IMR-90 (cell line): ENCODE measurements around the gene GCSAM. TPM values are rescaled to one million over a fixed set of nuclear protein-coding genes. Genes with fewer than 3 reads are reported as not detected.

Source experiments
- ATAC-seq: fragments of 200-7000 bp; cut with Tn5 transposase; 2 replicates; pipeline ENCODE4 v1.9.1; 2020; ENCODE audit warnings: low read depth, mild to moderate bottlenecking, moderate library complexity
- BruUV-seq: library from RNA; stranded (reverse); fragments of 400-500 nt; replicated peaks from 2 replicates; lab custom pipeline; 2021; lab: Mats Ljungman, UMichigan
- CTCF ChIA-PET: fragments of 300-600 bp; formaldehyde crosslinking; extraction: SDS; loops from one replicate; lab custom pipeline; 2021; ENCODE audit warnings: antibody characterized with exemption; lab: Yijun Ruan, JAX
- POLR2A ChIA-PET: fragments of 300-600 bp; sonication (Branson Sonifier 250); formaldehyde crosslinking; loops from one replicate; lab custom pipeline; 2022; ENCODE audit warnings: antibody characterized with exemption; ENCODE audit not compliant: unreplicated experiment; lab: Charles Lee
- DNase-seq: peaks from one replicate; pipeline ENCODE4 v3.0.0; 2013
- H2AFZ ChIP-seq: replicated peaks from 2 replicates; pipeline ENCODE3; 2013; ENCODE audit warnings: low read length, mild to moderate bottlenecking; ENCODE audit not compliant: poor library complexity
- H2AK5ac ChIP-seq: 2 replicates; pipeline ENCODE4 v1.6.1; 2013; ENCODE audit warnings: low read depth, low read length, inconsistent platforms
- H2AK9ac ChIP-seq: replicated peaks from 2 replicates; pipeline ENCODE3; 2013; ENCODE audit warnings: mild to moderate bottlenecking, low read depth, low read length, moderate library complexity; ENCODE audit not compliant: poor library complexity
- H2BK120ac ChIP-seq: 2 replicates; pipeline ENCODE4 v1.6.1; 2013; ENCODE audit warnings: low read depth, low read length, inconsistent platforms
- H2BK15ac ChIP-seq: 3 replicates; pipeline ENCODE4 v1.6.1; 2013; ENCODE audit warnings: low read depth, low read length, inconsistent platforms
- H2BK20ac ChIP-seq: 2 replicates; pipeline ENCODE4 v1.6.1; 2013; ENCODE audit warnings: low read depth, mild to moderate bottlenecking, inconsistent platforms, low read length, moderate library complexity
- H2BK5ac ChIP-seq: 2 replicates; pipeline ENCODE4 v1.6.1; 2013; ENCODE audit warnings: mild to moderate bottlenecking, low read depth, low read length, inconsistent platforms; ENCODE audit not compliant: poor library complexity, severe bottlenecking
- H3K14ac ChIP-seq: replicated peaks from 2 replicates; pipeline ENCODE4 v1.6.1; 2013; ENCODE audit warnings: low read depth, low read length, inconsistent platforms
- H3K18ac ChIP-seq: 2 replicates; pipeline ENCODE4 v1.6.1; 2013; ENCODE audit warnings: low read depth, low read length, control low read depth
- H3K23ac ChIP-seq: 2 replicates; pipeline ENCODE4 v1.6.1; 2013; ENCODE audit warnings: low read depth, low read length, inconsistent platforms
- H3K27ac ChIP-seq: 2 replicates; pipeline ENCODE4 v1.5.1; 2013; ENCODE audit warnings: mild to moderate bottlenecking, control low read depth, low read length; ENCODE audit not compliant: insufficient read depth
- H3K27me3 ChIP-seq: 2 replicates; pipeline ENCODE4 v1.6.1; 2013; ENCODE audit warnings: low read length; ENCODE audit not compliant: control insufficient read depth, insufficient read depth
- H3K36me3 ChIP-seq: 2 replicates; pipeline ENCODE4 v1.6.1; 2013; ENCODE audit warnings: low read length, mixed read lengths; ENCODE audit not compliant: control insufficient read depth, insufficient read depth
- H3K4ac ChIP-seq: 2 replicates; pipeline ENCODE4 v1.6.1; 2013; ENCODE audit warnings: low read depth, low read length, inconsistent platforms
- H3K4me1 ChIP-seq: 2 replicates; pipeline ENCODE4 v1.6.1; 2013; ENCODE audit warnings: low read length, mixed read lengths; ENCODE audit not compliant: control insufficient read depth, insufficient read depth
- H3K4me2 ChIP-seq: 2 replicates; pipeline ENCODE4 v1.6.1; 2013; ENCODE audit warnings: low read depth, mild to moderate bottlenecking, control low read depth, low read length, moderate library complexity
- H3K4me3 ChIP-seq: 2 replicates; pipeline ENCODE4 v1.5.1; 2013; ENCODE audit warnings: low read depth, mild to moderate bottlenecking, control low read depth, low read length, moderate library complexity; ENCODE audit not compliant: insufficient read depth
- H3K56ac ChIP-seq: 2 replicates; pipeline ENCODE4 v1.6.1; 2013; ENCODE audit warnings: low read length, inconsistent platforms; ENCODE audit not compliant: insufficient read depth; ENCODE audit errors: extremely low read depth
- H3K79me1 ChIP-seq, 2 experiments: 2 replicates each; pipeline ENCODE4 v1.6.1; 2013; ENCODE audit warnings: low read length in 2 of 2, inconsistent platforms in 1 of 2, low read depth in 1 of 2
- H3K9ac ChIP-seq: 2 replicates; pipeline ENCODE4 v1.6.1; 2013; ENCODE audit warnings: low read depth, low read length, control low read depth
- H3K9me1 ChIP-seq: 2 replicates; pipeline ENCODE4 v1.6.1; 2013; ENCODE audit warnings: low read length, inconsistent platforms; ENCODE audit not compliant: insufficient read depth
- H3K9me3 ChIP-seq: 2 replicates; pipeline ENCODE4 v1.6.1; 2013; ENCODE audit warnings: low read length; ENCODE audit not compliant: control insufficient read depth, insufficient read depth
- H4K20me1 ChIP-seq: 2 replicates; pipeline ENCODE4 v1.6.1; 2013; ENCODE audit warnings: low read length, inconsistent platforms; ENCODE audit not compliant: insufficient read depth
- H4K5ac ChIP-seq: 2 replicates; pipeline ENCODE4 v1.6.1; 2013; ENCODE audit warnings: mild to moderate bottlenecking, low read depth, low read length, control low read depth
- H4K8ac ChIP-seq, 2 experiments: 2 replicates each; pipeline ENCODE4 v1.6.1; 2013; ENCODE audit warnings: low read depth in 2 of 2, low read length in 2 of 2, control low read depth in 1 of 2, inconsistent platforms in 1 of 2
- H4K91ac ChIP-seq: 2 replicates; pipeline ENCODE4 v1.6.1; 2013; ENCODE audit warnings: low read depth, low read length, inconsistent platforms; ENCODE audit not compliant: insufficient read depth
- FOS ChIP-seq: fragments of 150-350 bp; IDR thresholded peaks from 2 replicates; pipeline ENCODE4 v1.6.1; 2016; ENCODE audit warnings: low read depth, low read length
- MAFK ChIP-seq: IDR thresholded peaks from 2 replicates; pipeline ENCODE4 v1.6.1; 2012; ENCODE audit warnings: low read depth, low read length, improper control_type of control experiment
- NFE2L2 ChIP-seq: fragments of 150-350 bp; IDR thresholded peaks from 2 replicates; pipeline ENCODE4 v1.6.1; 2016; ENCODE audit warnings: low read depth, mild to moderate bottlenecking, low read length
- POLR2A ChIP-seq: IDR thresholded peaks from 2 replicates; pipeline ENCODE4 v1.6.1; 2012; ENCODE audit warnings: mild to moderate bottlenecking, low read depth, low read length
- RAD21 ChIP-seq: IDR thresholded peaks from 2 replicates; pipeline ENCODE4 v1.6.1; 2012; ENCODE audit warnings: low read length, improper control_type of control experiment
- WGBS, 2 experiments: methylation state at CpG; one replicate each; pipeline versions ENCODE4 v1.1.5 to v1.1.7; 2013; ENCODE audit warnings: missing lambda C conversion rate in 2 of 2; ENCODE audit not compliant: insufficient read length in 1 of 2; ENCODE audit errors: extremely low coverage in 2 of 2; 5-methylcytosine and 5-hydroxymethylcytosine counted together
- dilution Hi-C: fragments of 300-500 bp; cut with HindIII; formaldehyde crosslinking; loops from one replicate; pipeline ENCODE4 v1.14.3; 2018; ENCODE audit warnings: low sequenced_read_pairs; ENCODE audit not compliant: unreplicated experiment
- in situ Hi-C: fragments of 300-500 bp; cut with MboI; formaldehyde crosslinking; loops from 3 replicates; pipeline ENCODE4 v1.14.3; 2019; ENCODE audit warnings: low sequenced_read_pairs, inconsistent platforms, mixed read lengths
- intact Hi-C: fragments of 100-400 bp; cut with micrococcal nuclease; formaldehyde crosslinking; loops from 2 replicates; pipeline ENCODE4 v1.10.0; 2022
- polyA plus RNA-seq, 3 experiments: library from polyadenylated mRNA; depleted of rRNA; stranded (reverse); fragments of >200 nt; gene quantifications; 2 replicates each; pipeline ENCODE4 v1.2.3, GENCODE V29; 2012; ENCODE audit warnings: low replicate concordance in 1 of 3
- total RNA-seq: library from RNA; depleted of rRNA; stranded (reverse); fragments of >200 nt; gene quantifications from 2 replicates; pipeline ENCODE4 v1.2.3, GENCODE V29; 2012
- TF ChIP-seq, protein P1 (sequence below): fragments of 150-350 bp; IDR thresholded peaks from 2 replicates; pipeline ENCODE4 v1.6.1; 2016; ENCODE audit warnings: low read depth, mild to moderate bottlenecking, low read length, moderate library complexity, borderline replicate concordance
- TF ChIP-seq, protein P2 (sequence below): fragments of 150-350 bp; IDR thresholded peaks from 2 replicates; pipeline ENCODE4 v1.6.1; 2017; ENCODE audit warnings: mild to moderate bottlenecking, antibody characterized with exemption, low read length, low read depth

The GCSAM gene
- total and polyA plus RNA-seq, 2 of the 4 experiments (the other 2 are of a cell fraction), result not detected

DNA sequence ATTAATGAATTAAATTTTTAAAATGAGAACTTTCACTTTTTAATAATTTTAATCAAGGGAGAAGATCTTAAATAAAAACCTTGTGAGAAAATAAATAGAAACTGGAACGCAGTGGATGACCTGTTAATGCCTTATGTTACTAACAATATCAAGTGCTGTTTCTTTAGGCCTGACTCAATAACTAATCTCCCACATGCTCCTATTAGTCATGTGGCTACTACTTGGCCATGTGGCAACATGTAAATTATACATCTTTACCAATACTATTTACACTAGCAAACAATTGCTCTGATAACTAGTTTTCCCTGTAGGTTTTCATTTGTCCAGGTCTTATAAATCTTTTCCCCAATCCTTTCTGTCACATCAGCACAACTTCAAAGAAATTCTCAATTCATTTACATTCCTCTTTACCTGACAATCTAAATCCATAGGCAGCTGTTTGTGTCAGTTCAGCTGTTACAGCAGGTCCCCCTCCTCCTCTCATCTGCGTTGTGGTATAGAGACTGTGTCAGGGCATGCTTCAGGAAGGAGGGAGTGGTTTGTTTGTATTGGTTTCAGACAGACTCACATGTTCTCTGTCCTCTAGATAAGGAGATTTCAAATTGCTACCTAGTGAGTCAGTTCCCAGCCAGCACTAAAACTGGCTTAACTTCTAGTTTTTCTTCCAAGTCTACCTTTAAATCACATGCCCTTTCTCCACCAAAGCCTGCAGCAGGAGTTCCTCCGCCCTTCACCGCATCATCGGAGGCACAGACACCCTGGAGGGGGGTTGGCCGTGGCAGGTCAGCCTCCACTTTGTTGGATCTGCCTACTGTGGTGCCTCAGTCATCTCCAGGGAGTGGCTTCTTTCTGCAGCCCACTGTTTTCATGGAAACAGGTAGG, 58.2 kb downstream of the GCSAM start (continued):
- TF ChIP-seq POLR2A, result no peak
- peak; percentile 64; the same call in 1 of the 2 replicates for TF ChIP-seq MAFK
- TF ChIP-seq NFE2L2, result no peak

DNA sequence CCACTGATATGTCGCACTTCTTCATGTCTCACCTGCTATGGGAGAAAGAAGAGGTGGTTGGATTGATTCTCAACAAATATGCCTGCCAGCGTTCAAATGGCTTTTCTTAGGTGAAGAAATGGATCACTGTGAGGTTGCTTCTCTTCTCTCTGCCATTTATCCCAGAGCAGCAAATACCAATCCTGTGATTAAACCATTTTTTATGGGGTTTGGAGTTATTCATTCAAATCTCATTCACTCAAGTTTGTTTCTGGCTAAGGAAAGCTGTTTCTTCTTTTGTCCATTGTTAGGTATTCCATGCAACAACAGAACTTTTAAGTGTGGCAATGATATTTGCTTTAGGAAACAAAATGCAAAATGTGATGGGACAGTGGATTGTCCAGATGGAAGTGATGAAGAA, 59.0 kb downstream of the GCSAM start:
- H2AFZ ChIP-seq, result no peak overlapping the region
- no peak overlapping the region for H3K56ac ChIP-seq
- BruUV-seq, result no TSS peak
- no peak for ATAC-seq
- H3K18ac ChIP-seq, result peak overlapping the region; percentile 70; the same call in 1 of the 2 replicates
- H2AK9ac ChIP-seq, result no peak overlapping the region
- H3K9me1 ChIP-seq, result peaks cover 6% of the 10 kb centered on the region
- TF ChIP-seq FOS (no peak), RAD21 (no peak)
- TF ChIP-seq, protein P1, sequence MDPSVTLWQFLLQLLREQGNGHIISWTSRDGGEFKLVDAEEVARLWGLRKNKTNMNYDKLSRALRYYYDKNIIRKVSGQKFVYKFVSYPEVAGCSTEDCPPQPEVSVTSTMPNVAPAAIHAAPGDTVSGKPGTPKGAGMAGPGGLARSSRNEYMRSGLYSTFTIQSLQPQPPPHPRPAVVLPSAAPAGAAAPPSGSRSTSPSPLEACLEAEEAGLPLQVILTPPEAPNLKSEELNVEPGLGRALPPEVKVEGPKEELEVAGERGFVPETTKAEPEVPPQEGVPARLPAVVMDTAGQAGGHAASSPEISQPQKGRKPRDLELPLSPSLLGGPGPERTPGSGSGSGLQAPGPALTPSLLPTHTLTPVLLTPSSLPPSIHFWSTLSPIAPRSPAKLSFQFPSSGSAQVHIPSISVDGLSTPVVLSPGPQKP, result no peak
- TF ChIP-seq, protein P2, sequence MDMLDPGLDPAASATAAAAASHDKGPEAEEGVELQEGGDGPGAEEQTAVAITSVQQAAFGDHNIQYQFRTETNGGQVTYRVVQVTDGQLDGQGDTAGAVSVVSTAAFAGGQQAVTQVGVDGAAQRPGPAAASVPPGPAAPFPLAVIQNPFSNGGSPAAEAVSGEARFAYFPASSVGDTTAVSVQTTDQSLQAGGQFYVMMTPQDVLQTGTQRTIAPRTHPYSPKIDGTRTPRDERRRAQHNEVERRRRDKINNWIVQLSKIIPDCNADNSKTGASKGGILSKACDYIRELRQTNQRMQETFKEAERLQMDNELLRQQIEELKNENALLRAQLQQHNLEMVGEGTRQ, result no peak
- WGBS, 2 experiments, result no CpG with 5 or more reads among the region's 2 CpGs
- H3K4me3 ChIP-seq, result no peak overlapping the region
- in situ Hi-C loops, result no loop called here
- H3K36me3 ChIP-seq, result no peaks in the 10 kb centered on the region
- no peak overlapping the region for H4K5ac ChIP-seq
- peaks cover 1% of the 10 kb centered on the region; the same call in 1 of the 2 replicates for H3K27me3 ChIP-seq
- peak; percentile 41 for DNase-seq
- H3K23ac ChIP-seq, result no peak overlapping the region
- no peaks in the 10 kb centered on the region for H3K79me1 ChIP-seq
- ChIA-PET POLR2A (no interaction called here), CTCF (no interaction called here)
- H3K9ac ChIP-seq, result no peak overlapping the region
- no peaks in the 10 kb centered on the region for H3K9me3 ChIP-seq
- peak overlapping the region; percentile 0 for H2BK120ac ChIP-seq
- H2BK20ac ChIP-seq, result peak overlapping the region; percentile 74; the same call in 1 of the 2 replicates
- H4K8ac ChIP-seq, result 0 out of 4 replicates have a peak overlapping the region, but pooled peaks of 1 of the 2 experiments have one; percentile 27
- peak overlapping the region; percentile 27 for H2BK5ac ChIP-seq
- H2BK15ac ChIP-seq, result peak overlapping the region; percentile 78; the same call in 1 of the 3 replicates
- peak overlapping the region; percentile 46; the same call in 1 of the 2 replicates for H3K4me2 ChIP-seq
- intact Hi-C loops, result no loop called here
- no peak overlapping the region; the same call in 1 of the 2 replicates for H3K14ac ChIP-seq
- no peaks in the 10 kb centered on the region for H4K20me1 ChIP-seq
- dilution Hi-C loops, result no loop called here
- peaks cover 10% of the 10 kb centered on the region for H3K4me1 ChIP-seq
- no peak overlapping the region for H3K4ac ChIP-seq
- H3K27ac ChIP-seq, result no peak overlapping the region
- H2AK5ac ChIP-seq, result 0 out of 2 replicates have a peak overlapping the region, but pooled peaks have one; percentile 57
- H4K91ac ChIP-seq, result no peak overlapping the region
